Nephron (organoid): ENCODE results near the gene ALG9.
A peak's percentile ranks its signal among the peaks of the same experiment; 100 is the strongest.

Experiments used
- H3K27ac Mint-ChIP-seq, 3 experiments: 2 replicates each; pipeline ENCODE4 v1.8.0; 2020; ENCODE audit warnings: mixed read lengths in 3 of 3, mild to moderate bottlenecking in 2 of 3, moderate library complexity in 1 of 3
- H3K27me3 Mint-ChIP-seq: 2 replicates; pipeline ENCODE4 v1.8.0; 2021; ENCODE audit warnings: low read depth, mild to moderate bottlenecking, moderate library complexity, mixed read lengths
- H3K36me3 Mint-ChIP-seq: 2 replicates; pipeline ENCODE4 v1.8.0; 2020; ENCODE audit warnings: low read depth, mixed read lengths
- H3K4me1 Mint-ChIP-seq: 2 replicates; pipeline ENCODE4 v1.8.0; 2020; ENCODE audit warnings: mixed read lengths
- H3K4me3 Mint-ChIP-seq, 3 experiments: 2 replicates each; pipeline ENCODE4 v1.8.0; 2020; ENCODE audit warnings: mild to moderate bottlenecking in 3 of 3, mixed read lengths in 3 of 3, moderate library complexity in 2 of 3
- H3K9me3 Mint-ChIP-seq: 2 replicates; pipeline ENCODE4 v1.8.0; 2020; ENCODE audit warnings: mixed read lengths
- TF ChIP-seq, protein P1 (sequence below), 3 experiments: fragments of 200-600 bp; sonication (generic); IDR thresholded peaks; one replicate each; pipeline ENCODE4 v1.5.0; 2021; ENCODE audit warnings: antibody characterized with exemption in 3 of 3; ENCODE audit not compliant: unreplicated experiment in 3 of 3

ALG9 gene

DNA sequence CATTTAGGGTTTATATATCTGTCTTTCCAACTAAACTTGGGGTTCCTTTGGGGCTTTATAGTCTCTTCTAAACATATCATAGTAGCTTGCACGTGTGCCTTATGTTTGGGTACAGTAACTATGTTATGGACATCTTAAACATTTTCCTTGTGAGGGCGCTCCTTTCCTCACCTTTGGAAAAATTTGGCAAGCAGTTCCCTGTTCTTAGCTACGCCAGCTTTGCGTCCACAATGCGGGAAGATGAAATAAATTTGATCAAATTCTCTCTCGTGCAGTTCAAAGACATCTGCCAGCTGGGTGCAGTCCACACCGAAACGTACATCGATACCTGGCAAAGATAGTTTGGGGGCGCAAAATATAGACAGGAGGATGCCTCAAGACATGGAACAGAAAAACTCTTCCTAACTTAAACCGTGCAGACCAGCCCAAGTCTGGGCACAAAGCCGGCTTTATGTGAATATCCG, 7.0 kb upstream of the ALG9 start:
- Mint-ChIP-seq H3K27ac (peak overlapping the region; percentile 97 to 98 (median 98)), H3K36me3 (no peaks in the 10 kb centered on the region), H3K27me3 (no peaks in the 10 kb centered on the region), H3K9me3 (no peaks in the 10 kb centered on the region), H3K4me3 (peak overlapping the region; percentile 90 to 95 (median 90)), H3K4me1 (peaks cover 16% of the 10 kb centered on the region)
- TF ChIP-seq, protein P1, sequence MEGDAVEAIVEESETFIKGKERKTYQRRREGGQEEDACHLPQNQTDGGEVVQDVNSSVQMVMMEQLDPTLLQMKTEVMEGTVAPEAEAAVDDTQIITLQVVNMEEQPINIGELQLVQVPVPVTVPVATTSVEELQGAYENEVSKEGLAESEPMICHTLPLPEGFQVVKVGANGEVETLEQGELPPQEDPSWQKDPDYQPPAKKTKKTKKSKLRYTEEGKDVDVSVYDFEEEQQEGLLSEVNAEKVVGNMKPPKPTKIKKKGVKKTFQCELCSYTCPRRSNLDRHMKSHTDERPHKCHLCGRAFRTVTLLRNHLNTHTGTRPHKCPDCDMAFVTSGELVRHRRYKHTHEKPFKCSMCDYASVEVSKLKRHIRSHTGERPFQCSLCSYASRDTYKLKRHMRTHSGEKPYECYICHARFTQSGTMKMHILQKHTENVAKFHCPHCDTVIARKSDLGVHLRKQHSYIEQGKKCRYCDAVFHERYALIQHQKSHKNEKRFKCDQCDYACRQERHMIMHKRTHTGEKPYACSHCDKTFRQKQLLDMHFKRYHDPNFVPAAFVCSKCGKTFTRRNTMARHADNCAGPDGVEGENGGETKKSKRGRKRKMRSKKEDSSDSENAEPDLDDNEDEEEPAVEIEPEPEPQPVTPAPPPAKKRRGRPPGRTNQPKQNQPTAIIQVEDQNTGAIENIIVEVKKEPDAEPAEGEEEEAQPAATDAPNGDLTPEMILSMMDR (IDR thresholded peaks at IDR 0.05; ENCODE audit: unreplicated experiment in 3 of 3): no peak

DNA sequence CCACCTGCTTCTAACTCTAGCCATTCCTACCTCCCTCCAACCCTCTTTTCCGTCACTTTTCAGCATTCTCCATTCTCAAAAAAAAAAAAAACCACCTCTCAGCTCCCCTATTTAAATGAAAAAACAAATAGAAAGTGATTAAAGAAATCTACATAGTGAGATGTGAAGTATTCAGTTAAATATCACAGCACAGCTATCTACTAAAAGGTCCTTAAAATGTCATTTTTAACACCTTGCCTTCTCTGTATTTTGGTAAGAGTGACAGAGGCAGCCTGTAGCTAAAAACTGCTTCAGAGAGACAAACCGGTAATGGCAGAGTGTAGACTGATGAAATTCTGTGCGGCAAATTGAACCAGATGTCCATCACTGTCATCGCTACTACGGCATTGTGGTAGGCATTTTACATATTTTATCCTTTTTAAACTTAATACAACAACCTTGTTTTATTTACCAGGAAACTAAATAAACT, 346 bp upstream of the ALG9 start:
- H3K4me1 Mint-ChIP-seq: peaks cover 22% of the 10 kb centered on the region
- TF ChIP-seq, protein P1 (IDR thresholded peaks at IDR 0.05; ENCODE audit: unreplicated experiment in 3 of 3): no peak
- peak overlapping the region; percentile 94 to 99 (median 95) for H3K4me3 Mint-ChIP-seq
- no peaks in the 10 kb centered on the region for H3K27me3 Mint-ChIP-seq
- H3K27ac Mint-ChIP-seq: peak overlapping the region; percentile 88 to 97 (median 89)
- peaks cover 19% of the 10 kb centered on the region for H3K36me3 Mint-ChIP-seq
- H3K9me3 Mint-ChIP-seq: no peaks in the 10 kb centered on the region

DNA sequence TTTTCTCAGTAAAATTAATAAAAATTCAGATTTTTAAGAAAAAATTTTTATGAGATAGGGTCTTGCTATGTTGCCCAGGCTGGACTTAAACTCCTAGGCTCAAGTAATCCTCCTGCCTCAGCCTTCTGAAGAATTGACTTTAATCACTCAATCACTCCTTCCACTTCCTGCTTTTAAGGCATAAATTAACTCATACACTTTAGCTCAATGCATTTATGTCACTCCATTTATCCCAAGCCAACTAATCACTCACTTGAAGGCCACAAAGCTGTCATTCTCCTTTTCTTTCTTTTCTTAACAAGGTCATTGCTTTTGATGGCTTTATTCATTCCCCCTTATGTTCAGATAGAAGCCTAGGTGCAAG, 877 bp downstream of the ALG9 start:
- Mint-ChIP-seq H3K27me3 (no peaks in the 10 kb centered on the region), H3K27ac (peak overlapping the region; percentile 89 to 97 (median 94)), H3K4me3 (peak overlapping the region; percentile 94 to 99 (median 95)), H3K4me1 (peaks cover 22% of the 10 kb centered on the region), H3K9me3 (no peaks in the 10 kb centered on the region), H3K36me3 (peaks cover 30% of the 10 kb centered on the region)
- TF ChIP-seq, protein P1 (IDR thresholded peaks at IDR 0.05; ENCODE audit: unreplicated experiment in 3 of 3): no peak

DNA sequence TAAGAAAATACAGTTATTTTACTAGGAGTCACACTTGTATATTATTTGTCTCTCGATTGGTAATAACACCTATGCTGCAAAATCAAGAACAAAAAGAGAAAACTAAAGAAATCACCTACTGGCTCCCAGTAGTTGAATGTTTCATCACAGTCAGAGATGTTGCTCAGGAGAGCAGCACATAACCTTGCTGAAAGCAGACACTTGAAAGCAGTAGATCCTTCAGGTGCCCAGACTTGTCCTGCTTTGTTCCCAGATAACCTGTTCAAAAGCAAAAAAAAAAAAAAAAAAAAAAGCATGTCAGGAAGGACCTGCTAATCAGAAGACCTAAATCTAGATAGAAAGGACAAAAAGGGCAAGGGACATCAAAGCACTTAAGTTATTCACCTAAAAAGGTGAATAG, 1.3 kb downstream of the ALG9 start:
- H3K9me3 Mint-ChIP-seq: no peaks in the 10 kb centered on the region
- peak overlapping the region in 1 of 3 experiments; percentile 89 for H3K27ac Mint-ChIP-seq
- peaks cover 34% of the 10 kb centered on the region for H3K36me3 Mint-ChIP-seq
- H3K4me1 Mint-ChIP-seq: peaks cover 22% of the 10 kb centered on the region
- peak overlapping the region; percentile 37 to 47 (median 39) for H3K4me3 Mint-ChIP-seq
- H3K27me3 Mint-ChIP-seq: no peaks in the 10 kb centered on the region
- TF ChIP-seq, protein P1 (IDR thresholded peaks at IDR 0.05; ENCODE audit: unreplicated experiment in 3 of 3): no peak

DNA sequence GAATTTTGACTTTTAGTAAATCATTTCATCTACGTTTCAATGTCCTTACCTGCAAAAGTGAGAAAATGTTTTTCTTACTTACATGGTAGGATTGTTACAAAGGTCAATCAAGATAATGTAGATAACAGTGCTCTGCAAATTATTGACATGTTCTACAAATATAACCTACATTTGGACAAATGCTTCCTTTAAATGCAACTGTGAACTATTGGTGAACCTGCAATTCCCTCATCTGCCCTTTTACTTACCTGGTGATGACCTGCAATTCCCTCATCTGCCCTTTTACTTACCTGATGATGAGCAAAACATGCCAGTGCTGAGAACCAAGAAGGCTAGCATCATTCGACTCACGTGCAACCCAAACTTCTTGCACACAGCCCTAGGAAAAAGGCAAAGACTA, 11.1 kb downstream of the ALG9 start:
- Mint-ChIP-seq H3K4me3 (no peak overlapping the region), H3K4me1 (no peaks in the 10 kb centered on the region), H3K27me3 (no peaks in the 10 kb centered on the region), H3K9me3 (no peaks in the 10 kb centered on the region), H3K36me3 (peaks cover 72% of the 10 kb centered on the region), H3K27ac (no peak overlapping the region)
- TF ChIP-seq, protein P1 (IDR thresholded peaks at IDR 0.05; ENCODE audit: unreplicated experiment in 3 of 3): no peak

DNA sequence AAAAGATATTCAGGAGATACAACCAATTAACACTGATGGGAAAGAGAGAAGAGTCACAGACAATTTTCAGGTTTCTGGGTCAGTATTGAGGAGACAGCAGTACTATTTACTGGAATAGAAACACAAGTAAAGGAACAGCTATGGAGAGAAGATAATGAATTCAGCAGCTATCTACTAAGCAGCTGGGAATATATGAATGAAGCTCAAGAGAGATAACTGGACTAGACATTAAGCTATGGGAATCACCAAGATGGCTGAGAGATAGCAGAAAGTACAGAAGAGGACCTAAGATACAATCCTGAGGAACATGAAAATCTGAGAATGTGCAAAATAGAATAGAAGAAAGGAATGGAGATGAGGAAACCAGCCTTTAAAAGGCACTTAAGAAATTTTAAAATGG, 15.9 kb downstream of the ALG9 start:
- no peaks in the 10 kb centered on the region for H3K27me3 Mint-ChIP-seq
- H3K27ac Mint-ChIP-seq: no peak overlapping the region
- TF ChIP-seq, protein P1 (IDR thresholded peaks at IDR 0.05; ENCODE audit: unreplicated experiment in 3 of 3): no peak
- H3K9me3 Mint-ChIP-seq: no peaks in the 10 kb centered on the region
- H3K36me3 Mint-ChIP-seq: peaks cover 72% of the 10 kb centered on the region
- no peak overlapping the region for H3K4me3 Mint-ChIP-seq
- H3K4me1 Mint-ChIP-seq: no peaks in the 10 kb centered on the region
